ENCODE measurements around the gene APOE.
"Not testable (repeated sequence)": the region's sequence is repeated elsewhere in the genome, so short reads cannot be mapped to it uniquely, and the experiment has no call there.

The APOE gene

GRCh38 chr19:44908074-44908835 lies 2.7 kb downstream of the APOE start:
- ChIA-PET CTCF (interaction anchor here (1.4 to 7.0 kb wide), 2 partner anchors 45 to 158 kb away, joined by 3 to 95 read pairs; partner anchors contain the start of gene CLPTM1), POLR2A (no interaction called here)

GRCh38 chr19:44908836-44909261 lies 3.3 kb downstream of the APOE start:
- no peak for TF ChIP-seq CTCF (IDR thresholded peaks at IDR 0.05; ENCODE audit: control extremely low read depth, extremely low read depth, low read depth, missing control alignments)
- ChIA-PET POLR2A (no interaction called here), CTCF (interaction anchor here (0.8 to 7.0 kb wide), 4 partner anchors 43 to 157 kb away, joined by 3 to 95 read pairs (median 4); partner anchors contain the start of gene CLPTM1)
- DNase-seq (ENCODE audit: extremely low spot score): no peak

More at GRCh38 chr19:44908074-44908835, 2.7 kb downstream of the APOE start:
- no peak for DNase-seq (ENCODE audit: extremely low spot score)
- TF ChIP-seq CTCF (IDR thresholded peaks at IDR 0.05; ENCODE audit: control extremely low read depth, extremely low read depth, low read depth, missing control alignments): no peak

GRCh38 chr19:44909775-44910174 lies 4.2 kb downstream of the APOE start:
- no peak for DNase-seq (ENCODE audit: extremely low spot score)
- ChIA-PET CTCF (interaction anchor here (1.1 to 1.7 kb wide), 4 partner anchors 10 to 150 kb away, joined by 3 to 7 read pairs (median 4); partner anchors contain the start of gene APOC2), POLR2A (no interaction called here)
- no peak for TF ChIP-seq CTCF (IDR thresholded peaks at IDR 0.05; ENCODE audit: control extremely low read depth, extremely low read depth, low read depth, missing control alignments)

- CTCF ChIA-PET: interaction anchor here (0.9 to 1.7 kb wide), 4 partner anchors 15 to 126 kb away, joined by 3 to 7 read pairs (median 4); partner anchors contain the start of genes CLASRP and CLPTM1
- DNase-seq (ENCODE audit: extremely low spot score); POLR2A ChIA-PET: not testable (repeated sequence)
These were observed 6.3 kb downstream of the APOE start for GRCh38 chr19:44911896-44912295.

DNA sequence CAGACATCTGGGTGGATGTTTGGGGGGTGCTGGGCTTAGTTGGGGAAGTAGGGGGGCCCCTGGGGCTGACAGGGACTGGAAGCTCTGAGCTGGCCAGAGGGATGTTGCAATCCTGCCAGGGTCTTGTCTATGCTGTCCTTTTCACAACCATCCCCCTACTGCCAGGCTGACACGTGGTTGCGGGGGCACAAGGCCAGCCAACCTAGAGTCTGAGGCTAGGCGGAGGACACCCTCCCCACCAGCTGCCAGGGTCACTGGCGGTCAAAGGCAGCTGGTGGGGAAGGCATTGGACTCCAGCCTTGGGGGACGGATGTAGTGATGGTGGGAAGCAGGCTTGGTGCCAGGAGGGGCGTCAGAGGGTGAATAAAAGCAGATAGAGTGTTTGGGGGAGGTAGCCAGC lies 7.3 kb downstream of the APOE start:
- no peak for TF ChIP-seq CTCF (IDR thresholded peaks at IDR 0.05; ENCODE audit: control extremely low read depth, extremely low read depth, low read depth, missing control alignments)
- CTCF ChIA-PET: interaction anchor here (1.3 to 1.5 kb wide), 2 partner anchors 8 to 125 kb away, joined by 4 to 6 read pairs; partner anchors contain the start of gene CLASRP
- POLR2A ChIA-PET: no interaction called here
- no peak for DNase-seq (ENCODE audit: extremely low spot score)

GRCh38 chr19:44913512-44914432 lies 8.2 kb downstream of the APOE start:
- DNase-seq (ENCODE audit: extremely low spot score); POLR2A ChIA-PET: not testable (repeated sequence)
- CTCF ChIA-PET: interaction anchor here (1.3 to 1.5 kb wide), 2 partner anchors 9 to 125 kb away, joined by 4 to 6 read pairs; partner anchors contain the start of gene CLASRP

DNA sequence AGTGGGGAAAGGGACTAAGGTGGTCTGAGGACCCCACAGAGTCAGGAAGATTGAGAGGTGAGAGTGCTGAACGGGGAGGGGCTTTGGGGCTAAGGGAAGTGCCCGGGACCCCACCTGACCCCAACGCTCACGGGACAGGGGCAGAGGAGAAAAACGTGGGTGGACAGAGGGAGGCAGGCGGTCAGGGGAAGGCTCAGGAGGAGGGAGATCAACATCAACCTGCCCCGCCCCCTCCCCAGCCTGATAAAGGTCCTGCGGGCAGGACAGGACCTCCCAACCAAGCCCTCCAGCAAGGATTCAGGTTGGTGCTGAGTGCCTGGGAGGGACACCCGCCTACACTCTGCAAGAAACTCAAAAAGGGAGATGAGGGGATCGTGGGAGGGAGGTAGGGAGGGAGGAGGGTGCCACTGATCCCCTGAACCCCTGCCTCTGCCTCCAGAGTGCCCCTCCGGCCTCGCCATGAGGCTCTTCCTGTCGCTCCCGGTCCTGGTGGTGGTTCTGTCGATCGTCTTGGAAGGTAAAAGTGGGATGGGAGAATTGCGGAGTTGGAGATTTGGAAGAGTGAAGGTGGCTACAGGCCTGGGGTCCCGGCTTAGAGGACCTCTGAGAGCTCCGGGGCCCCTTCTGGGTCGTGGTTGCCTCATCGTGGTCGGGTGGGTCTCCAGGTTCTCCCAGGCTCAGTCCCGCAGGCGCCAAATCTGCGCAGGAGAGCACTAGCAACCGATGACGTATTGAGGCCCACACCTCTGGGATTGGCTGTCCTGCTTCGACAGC lies 9.0 kb downstream of the APOE start, which contains the start of gene APOC1:
TSS of gene APOC1 (plus strand) at position 176 of the 774 bp plus-strand sequence. CDS start at position 460, 284 bp downstream.
- DNase-seq (ENCODE audit: extremely low spot score): peak; percentile 94
- CTCF ChIA-PET: interaction anchor here (1.3 to 2.1 kb wide), 2 partner anchors 10 to 216 kb away, joined by 3 to 10 read pairs; no protein-coding TSS in a partner anchor
- POLR2A ChIA-PET: not testable (repeated sequence)

Data from GM10248 (cell line).